IPS DF 19.7 (cell line): Measurements from ENCODE around the gene PARVA.

Source experiments
- DNase-seq: peaks from one replicate; pipeline ENCODE4 v3.0.0-alpha.2; 2013; ENCODE audit warnings: low read depth, low spot score

PARVA gene

DNA sequence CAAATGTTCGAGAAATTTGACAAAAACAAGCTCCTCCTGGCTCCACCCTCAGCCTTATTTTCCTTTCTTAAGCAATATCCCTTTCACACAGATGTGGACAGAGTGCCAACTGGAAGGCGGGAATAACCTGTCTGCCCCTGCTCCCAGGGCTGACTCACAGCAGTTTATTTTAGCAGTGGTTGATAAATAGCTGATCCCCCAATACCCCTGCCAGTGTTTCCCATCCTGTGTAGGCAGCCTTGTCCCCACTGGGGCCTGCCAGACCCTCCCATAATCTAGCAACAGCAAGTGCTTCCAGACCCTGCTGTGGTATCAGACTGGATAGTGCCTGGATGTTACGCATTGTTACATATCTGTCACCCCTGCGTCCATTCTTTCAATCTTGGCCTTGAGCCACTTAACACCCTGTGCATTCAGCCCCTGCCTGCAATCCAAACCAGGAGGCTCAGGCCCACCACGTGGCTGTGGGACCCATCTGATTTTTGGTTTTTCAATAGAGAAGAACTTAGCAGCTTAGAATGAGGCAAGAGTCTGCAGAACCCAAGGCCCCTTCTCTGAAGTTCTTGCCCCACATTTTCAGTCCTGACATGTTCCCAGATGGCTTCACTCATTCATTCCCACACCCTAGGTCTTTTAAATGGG lies 53.7 kb downstream of the PARVA start:
- no peak for DNase-seq

GRCh38 chr11:12432507-12432906 lies 55.1 kb downstream of the PARVA start:
- DNase-seq: no peak

DNA sequence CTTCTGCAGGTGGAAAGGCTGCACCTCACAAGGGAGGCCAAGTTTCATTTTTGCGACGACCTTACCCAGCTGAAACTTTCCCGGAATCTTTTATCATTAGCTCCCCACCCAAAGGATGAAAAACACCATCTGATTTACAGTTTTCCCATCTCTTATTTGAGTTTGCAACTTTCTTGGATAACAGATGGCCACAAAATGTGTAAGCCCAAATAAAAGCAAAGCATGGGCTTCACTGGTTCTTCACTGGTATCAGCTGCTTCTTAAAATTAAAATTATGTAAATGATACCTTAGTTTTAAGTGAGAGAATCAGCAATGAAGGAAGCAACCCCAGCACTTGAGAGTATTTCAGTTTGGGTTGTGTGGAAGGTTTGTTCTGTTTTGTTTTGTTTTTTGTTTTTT lies 55.8 kb downstream of the PARVA start:
- DNase-seq: no peak

GRCh38 chr11:12433571-12434324 lies 56.4 kb downstream of the PARVA start:
- no peak for DNase-seq

DNA sequence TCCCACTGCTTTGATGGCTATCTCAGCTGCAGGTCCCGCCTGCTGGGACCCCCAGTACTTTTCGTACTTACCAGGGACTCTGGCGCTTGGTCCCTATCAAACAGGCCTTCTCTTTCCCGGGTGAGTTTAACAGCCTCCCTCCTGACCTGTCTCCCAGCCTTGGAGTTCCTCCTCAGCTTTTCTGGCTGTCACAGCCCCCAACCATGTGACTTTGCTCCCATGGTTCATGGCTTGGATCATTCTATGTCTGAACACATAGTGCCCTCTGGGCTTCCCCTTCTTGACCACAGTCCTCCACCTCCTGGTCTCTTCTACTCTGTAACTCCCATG lies 56.9 kb downstream of the PARVA start:
- no peak for DNase-seq

DNA sequence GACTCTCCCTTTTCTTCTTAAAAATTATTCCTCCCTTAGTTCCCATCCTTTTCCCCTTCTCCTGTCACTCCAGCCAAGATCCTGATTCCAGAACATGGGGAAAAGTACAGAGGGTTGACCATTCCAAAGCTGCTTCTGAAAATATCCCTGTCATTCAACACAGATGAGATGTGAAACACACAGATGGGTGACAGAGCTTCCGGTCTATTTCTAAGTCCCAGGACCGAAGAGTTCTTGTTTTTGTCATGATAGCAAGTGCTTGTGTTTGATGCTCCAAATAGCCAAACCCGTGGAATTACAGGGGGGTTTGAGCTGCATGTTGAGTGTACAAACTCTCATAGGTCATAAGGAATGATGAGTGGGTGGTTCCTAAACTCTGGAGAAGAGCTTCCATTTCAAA lies 57.9 kb downstream of the PARVA start:
- DNase-seq: no peak

- DNase-seq: no peak
Observed at GRCh38 chr11:12436266-12436665, 58.9 kb downstream of the PARVA start.

GRCh38 chr11:12438291-12438690 lies 60.9 kb downstream of the PARVA start:
- no peak for DNase-seq

GRCh38 chr11:12439615-12440014 lies 62.2 kb downstream of the PARVA start:
- peak; percentile 65 for DNase-seq

- DNase-seq: no peak
Observed at GRCh38 chr11:12440565-12440964, 63.2 kb downstream of the PARVA start.

DNA sequence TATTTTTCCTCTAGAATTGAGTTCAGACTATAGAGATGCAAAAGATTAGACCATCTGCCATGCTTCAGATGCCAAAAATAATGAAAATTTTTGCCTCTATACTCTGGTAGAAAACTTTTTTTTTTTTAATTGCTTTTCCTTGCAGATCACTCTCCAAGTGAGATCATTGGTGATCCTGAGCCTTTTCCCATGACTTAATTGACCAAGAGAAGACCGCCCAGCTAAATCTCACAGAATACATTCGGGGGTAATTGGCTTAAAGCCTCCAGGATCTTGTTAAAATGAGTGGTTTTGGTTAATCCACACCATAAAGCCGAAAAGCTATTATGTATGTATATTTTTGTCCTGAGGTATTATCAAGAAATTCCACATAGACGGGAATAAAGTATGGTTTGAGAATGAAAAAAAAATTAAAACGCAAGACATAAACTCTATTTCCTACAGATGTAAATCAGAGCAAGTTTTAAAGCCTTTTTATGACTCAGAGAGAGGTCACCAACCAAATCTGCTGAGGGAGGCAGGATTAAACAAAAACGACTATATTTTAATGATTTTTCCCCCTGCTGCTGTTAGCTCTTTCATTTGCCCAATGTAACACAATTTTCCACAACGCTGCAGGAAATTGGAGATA lies 64.0 kb downstream of the PARVA start:
- DNase-seq: no peak

GRCh38 chr11:12444601-12445000 lies 67.2 kb downstream of the PARVA start:
- DNase-seq: no peak

DNA sequence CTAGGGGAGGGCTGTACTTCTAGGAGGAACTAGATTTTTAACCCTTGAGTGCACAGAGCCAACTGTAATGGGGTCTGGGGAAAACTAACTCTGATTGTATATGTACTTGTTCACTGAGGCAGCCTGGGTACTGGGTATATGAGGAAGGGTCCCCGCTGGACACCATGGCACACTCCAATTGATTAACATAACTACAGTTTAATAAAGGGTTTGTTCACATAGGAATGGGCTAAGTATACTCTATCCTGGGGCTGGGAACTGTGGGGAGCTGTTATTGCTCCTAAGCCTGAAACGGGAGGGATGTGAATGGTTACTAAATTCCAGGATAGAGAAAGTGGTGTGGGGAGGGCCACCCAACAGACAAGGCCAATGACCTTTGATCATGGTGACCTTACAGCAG lies 67.6 kb downstream of the PARVA start:
- no peak for DNase-seq

GRCh38 chr11:12446863-12447262 lies 69.5 kb downstream of the PARVA start:
- DNase-seq: no peak

DNA sequence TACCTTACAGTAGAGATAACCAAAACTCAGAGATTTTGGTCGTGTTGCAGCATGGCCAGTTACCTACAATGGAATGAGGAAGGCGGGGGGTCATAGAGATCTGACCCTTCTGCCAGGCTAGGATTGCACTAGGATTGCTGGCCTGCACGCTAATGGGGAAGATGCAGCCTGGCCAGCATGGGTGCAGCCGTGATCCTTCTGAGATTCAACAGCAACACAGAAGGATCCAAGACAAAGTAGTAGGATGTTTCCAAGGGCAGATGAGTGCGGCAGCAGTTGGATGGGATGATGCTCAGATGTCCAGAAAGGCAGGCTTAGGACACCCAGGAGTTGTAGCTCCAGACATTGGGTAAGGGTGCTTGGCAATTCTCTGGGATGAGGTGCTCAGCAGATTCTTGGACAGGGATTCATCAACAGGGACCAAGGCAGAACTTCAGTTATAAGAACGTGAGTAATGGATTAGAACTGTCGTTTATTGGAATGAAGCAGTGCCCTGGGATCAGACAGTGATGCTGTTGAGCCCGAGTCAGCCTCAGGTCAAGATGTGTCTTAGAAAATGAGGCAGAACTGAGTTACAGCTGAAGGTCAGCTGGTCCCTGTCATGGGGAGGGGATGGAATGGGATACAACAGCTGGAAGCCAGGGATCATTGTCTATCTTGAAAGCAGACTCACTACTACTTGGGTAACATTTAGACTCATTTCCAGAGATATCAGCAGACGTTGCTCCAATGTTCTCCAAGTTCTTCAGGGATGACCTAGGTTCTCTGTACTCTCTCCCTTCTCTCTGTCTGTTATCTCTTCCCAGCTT lies 71.0 kb downstream of the PARVA start:
- no peak for DNase-seq

DNA sequence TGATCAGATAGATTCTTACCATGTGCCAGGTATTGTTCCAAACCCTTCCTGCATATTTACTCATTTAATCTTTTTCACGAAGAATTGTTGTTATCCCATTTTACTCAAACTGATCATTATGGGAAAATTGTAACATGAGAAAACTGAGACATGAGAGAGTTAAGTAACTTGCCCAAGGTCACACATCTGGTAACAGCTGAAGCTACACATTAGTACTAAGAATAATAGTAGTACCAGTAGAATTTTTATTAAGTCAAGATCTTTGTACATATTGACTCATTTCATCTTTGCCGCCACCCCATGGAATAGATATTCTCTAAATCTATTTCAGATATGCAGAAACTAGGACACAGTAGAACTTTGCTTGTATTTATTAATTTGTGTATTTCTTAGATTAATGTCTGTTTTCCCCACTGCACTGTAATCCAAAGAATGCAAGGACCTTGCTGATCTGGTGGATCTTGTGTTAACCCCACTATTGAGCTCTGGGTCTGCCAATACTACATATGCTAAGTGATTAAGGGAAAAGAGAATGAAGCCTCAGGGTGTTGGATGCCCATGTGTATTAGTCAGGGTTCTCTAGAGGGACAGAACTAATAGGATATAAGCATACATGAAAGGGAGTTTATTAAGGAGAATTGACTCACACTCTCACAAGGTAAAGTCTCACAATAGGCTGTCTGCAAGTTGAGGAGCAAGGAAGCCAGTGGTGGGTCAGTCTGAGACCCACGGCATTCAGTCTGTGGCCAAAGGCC lies 72.8 kb downstream of the PARVA start:
- DNase-seq: no peak

DNA sequence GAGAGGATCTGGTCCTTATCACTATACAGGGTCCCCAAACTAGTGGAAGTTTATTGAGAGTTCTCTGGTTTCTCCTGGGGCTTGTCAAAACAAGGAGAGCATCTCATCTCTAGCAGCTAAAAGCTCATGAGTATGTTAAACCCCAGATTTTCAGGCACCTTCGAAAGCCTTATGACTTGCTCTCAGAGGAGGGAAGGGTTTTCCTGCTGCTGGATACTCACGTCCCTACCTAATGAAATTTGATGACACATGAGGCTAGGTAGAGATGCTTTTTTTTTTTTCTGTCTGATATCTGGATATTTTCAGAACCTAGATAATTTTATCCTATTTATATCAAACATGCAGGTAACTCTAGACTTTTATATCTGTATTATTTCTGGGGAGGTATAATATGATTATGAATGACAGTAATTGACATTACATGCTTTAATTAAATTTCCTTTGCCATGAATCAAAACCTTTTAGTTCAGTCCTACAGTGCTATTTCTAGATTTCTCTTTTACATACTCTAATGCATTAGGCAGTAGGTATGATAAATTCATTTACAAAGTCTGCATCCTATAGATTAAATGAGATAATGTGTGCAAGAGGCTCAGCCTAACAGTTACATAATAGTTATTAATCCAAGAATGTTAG lies 73.9 kb downstream of the PARVA start:
- no peak for DNase-seq

GRCh38 chr11:12453243-12453642 lies 75.9 kb downstream of the PARVA start:
- no peak for DNase-seq

GRCh38 chr11:12454782-12455181 lies 77.4 kb downstream of the PARVA start:
- DNase-seq: no peak

DNA sequence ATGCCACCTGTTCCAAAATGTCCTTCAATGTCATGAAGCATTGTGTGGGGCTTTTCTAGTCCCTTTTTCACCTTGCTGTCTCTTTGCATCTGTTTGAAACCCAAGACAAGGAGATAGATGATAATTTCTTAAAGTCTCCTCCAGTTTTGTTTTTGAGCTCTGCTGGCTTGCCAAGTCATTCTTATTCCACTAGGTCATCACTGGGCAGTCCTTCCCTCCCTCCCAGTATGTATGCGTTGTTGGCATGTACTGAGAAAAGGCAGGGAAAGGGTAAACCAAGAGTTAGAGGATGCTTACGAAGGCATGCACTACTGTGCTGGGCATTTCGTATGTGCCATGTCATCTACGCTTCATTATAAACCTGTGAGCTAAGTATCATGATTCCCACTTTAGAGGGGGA lies 78.6 kb downstream of the PARVA start:
- DNase-seq: no peak
